Skeletal muscle tissue (tissue), 4 donors: ENCODE results near the gene PLEKHA7. TPM values are rescaled to one million over a fixed set of nuclear protein-coding genes. Genes with fewer than 3 reads are reported as not detected.

ENCODE experiments used
- H3K27ac ChIP-seq: one replicate; pipeline ENCODE4 v1.7.0; 2013; ENCODE audit warnings: mild to moderate bottlenecking, low read depth, low read length, inconsistent platforms
- H3K27me3 ChIP-seq, 3 donors: one replicate each; pipeline ENCODE4 v1.7.0; 2013; ENCODE audit warnings: low read length in 3 of 3; ENCODE audit not compliant: control insufficient read depth in 3 of 3, insufficient read depth in 3 of 3
- H3K36me3 ChIP-seq, 3 donors: one replicate each; pipeline ENCODE4 v1.7.0; 2013; ENCODE audit warnings: low read length in 3 of 3; ENCODE audit not compliant: control insufficient read depth in 3 of 3, insufficient read depth in 3 of 3
- H3K4me1 ChIP-seq, 3 donors: one replicate each; pipeline ENCODE4 v1.7.0; 2013; ENCODE audit warnings: low read length in 3 of 3, mild to moderate bottlenecking in 3 of 3; ENCODE audit not compliant: control insufficient read depth in 3 of 3, insufficient read depth in 3 of 3
- H3K4me3 ChIP-seq, 3 donors: one replicate each; pipeline ENCODE4 v1.7.0; 2013; ENCODE audit warnings: low read length in 3 of 3
- H3K9ac ChIP-seq, 3 donors: one replicate each; pipeline ENCODE4 v1.7.0; 2013; ENCODE audit warnings: low read length in 3 of 3, mild to moderate bottlenecking in 3 of 3, moderate library complexity in 2 of 3, low read depth in 1 of 3
- H3K9me3 ChIP-seq, 3 donors: one replicate each; pipeline ENCODE4 v1.7.0; 2013; ENCODE audit warnings: low read length in 3 of 3; ENCODE audit not compliant: control insufficient read depth in 3 of 3
- total RNA-seq: library from RNA; depleted of rRNA; stranded (reverse); fragments of >200 nt; gene quantifications from one replicate; pipeline ENCODE4 v1.2.3, GENCODE V29; 2014
- donor health status: Osteomylitis.

PLEKHA7 gene
- total RNA-seq, 1 donor from 2014 or later, result 5.2 TPM

DNA sequence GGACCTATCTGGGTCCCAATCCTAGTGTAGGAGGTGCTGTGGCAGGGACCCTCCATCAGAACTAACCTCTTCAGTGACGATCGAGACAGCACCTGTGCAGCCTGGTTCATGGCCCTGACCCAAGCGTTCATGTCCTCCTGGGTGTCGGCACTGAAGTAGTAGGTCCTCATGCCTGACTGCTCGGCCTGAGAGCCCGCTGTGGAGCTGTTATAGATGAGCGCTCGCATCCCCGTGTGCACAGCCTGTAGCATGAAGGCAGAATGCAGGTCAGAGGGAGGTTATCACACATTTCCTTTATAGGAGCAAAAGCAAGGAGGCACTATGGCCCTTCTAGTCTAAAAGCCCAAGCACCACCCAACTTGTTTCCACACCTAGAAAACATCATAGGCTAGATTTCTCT lies 172.7 kb downstream of the PLEKHA7 start:
- H3K4me1 ChIP-seq, result no peaks in the 10 kb centered on the region
- no peak overlapping the region for H3K27ac ChIP-seq

DNA sequence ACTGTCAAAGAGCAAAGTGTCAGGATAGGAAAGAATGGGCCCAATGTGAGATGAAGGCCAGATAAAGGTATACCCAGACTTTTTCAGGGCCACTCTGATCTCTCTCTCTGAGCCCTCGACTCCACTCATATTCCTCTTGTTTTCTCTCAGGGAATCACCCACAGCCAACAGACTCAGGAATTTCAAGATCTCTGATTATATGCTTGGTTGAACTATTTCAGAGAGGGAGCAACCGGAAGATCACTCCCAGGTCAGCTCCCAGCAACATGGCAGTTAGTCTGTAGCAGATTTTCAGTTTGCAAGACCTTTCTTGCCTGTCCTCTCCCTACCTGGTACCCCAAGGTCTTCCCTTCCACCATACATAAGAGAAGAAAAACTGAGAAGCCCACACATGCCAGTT lies 173.3 kb downstream of the PLEKHA7 start:
- Histone ChIP-seq H3K9ac (no peak overlapping the region), H3K9me3 (no peaks in the 10 kb centered on the region), H3K4me3 (no peak overlapping the region), H3K27ac (no peak overlapping the region), H3K27me3 (no peaks in the 10 kb centered on the region), H3K4me1 (no peaks in the 10 kb centered on the region), H3K36me3 (peaks cover 0 to 2% (median 2%) of the 10 kb centered on the region in 3 donors)

More for the DNA sequence above, 172.7 kb downstream of the PLEKHA7 start:
- Histone ChIP-seq H3K27me3 (no peaks in the 10 kb centered on the region), H3K36me3 (peaks cover 0 to 2% (median 2%) of the 10 kb centered on the region in 3 donors), H3K4me3 (no peak overlapping the region), H3K9ac (no peak overlapping the region), H3K9me3 (no peaks in the 10 kb centered on the region)

DNA sequence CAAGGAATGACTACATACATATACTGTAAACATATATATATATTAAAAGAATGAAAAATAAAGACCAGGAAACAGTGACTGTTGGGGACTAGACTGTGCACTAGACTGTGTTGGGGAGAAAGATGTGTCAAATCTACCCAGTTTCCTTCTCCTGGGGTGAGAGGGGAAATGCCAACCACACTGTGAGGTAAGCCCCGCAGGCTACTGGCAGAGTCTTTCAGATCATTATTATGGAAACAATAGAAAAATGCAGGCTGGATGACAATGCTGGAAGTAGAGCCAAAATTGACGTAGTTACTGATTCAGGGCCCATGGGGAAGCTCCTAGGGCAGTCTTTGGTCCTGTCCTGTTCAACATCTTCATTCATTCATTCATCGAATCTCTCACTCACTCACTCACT lies 174.4 kb downstream of the PLEKHA7 start:
- Histone ChIP-seq H3K27me3 (no peaks in the 10 kb centered on the region), H3K4me1 (no peaks in the 10 kb centered on the region), H3K4me3 (no peak overlapping the region), H3K9me3 (no peaks in the 10 kb centered on the region), H3K9ac (no peak overlapping the region), H3K36me3 (peaks cover 0 to 2% (median 2%) of the 10 kb centered on the region in 3 donors), H3K27ac (no peak overlapping the region)

DNA sequence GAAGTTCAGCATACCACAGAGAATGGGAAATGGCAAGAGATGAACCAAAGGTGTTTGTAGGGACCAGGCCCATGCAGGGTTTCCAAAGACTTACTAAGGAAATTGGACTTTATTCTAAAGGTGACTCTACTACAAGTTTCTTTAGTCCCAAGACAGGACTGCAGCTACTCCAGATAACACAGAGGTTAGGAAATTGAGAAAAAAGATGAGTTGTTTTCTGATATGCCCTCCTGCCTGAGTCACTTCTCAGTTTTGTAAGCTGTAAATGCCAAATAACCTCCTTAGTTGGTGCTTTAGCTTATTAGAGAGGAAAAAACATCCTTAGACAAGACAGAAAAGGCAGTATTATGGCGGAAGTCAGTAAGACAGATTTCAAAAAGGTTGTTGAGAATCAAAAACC lies 179.8 kb downstream of the PLEKHA7 start:
- Histone ChIP-seq H3K4me3 (no peak overlapping the region), H3K9ac (no peak overlapping the region), H3K36me3 (no peaks in the 10 kb centered on the region), H3K27ac (no peak overlapping the region), H3K9me3 (no peaks in the 10 kb centered on the region), H3K4me1 (no peaks in the 10 kb centered on the region), H3K27me3 (no peaks in the 10 kb centered on the region)

DNA sequence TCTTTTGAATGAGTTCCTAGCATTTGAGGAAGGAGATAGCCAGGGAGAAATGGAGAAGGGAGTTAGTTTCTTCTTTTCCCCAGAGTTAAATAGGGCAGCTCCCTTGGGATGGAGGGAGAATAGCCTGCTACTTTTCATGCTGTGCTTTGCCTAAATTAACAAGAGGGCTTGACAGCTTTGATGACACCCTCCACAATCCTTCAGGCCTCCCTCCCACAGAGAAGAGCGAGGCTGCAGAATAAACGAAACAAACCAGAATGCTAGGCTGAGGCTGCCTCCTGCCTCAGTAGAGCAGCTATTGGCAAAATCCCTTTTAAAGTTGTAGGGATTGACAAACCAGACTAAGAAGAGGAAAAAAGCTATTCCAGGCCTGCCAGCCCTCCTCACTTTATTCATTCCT lies 181.2 kb downstream of the PLEKHA7 start:
- no peaks in the 10 kb centered on the region for H3K9me3 ChIP-seq
- H3K27ac ChIP-seq, result no peak overlapping the region
- H3K9ac ChIP-seq, result no peak overlapping the region
- H3K36me3 ChIP-seq, result no peaks in the 10 kb centered on the region
- no peaks in the 10 kb centered on the region for H3K27me3 ChIP-seq
- no peaks in the 10 kb centered on the region for H3K4me1 ChIP-seq
- H3K4me3 ChIP-seq, result no peak overlapping the region

DNA sequence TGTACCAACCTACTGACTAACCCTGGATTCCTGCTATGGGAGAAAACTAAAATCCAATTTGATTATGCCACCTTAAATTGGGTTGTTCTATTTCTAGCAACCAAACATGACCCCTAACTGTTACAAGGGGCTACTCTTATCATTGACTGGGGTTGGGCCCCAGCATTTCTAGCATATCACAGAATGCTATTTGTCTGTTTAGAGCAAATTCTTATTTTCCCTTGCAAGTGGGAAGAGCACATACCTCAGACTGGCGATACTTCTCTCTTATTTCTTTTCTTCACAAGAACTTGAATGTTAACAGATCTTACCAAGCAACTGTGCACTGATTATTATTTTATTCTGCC lies 182.0 kb downstream of the PLEKHA7 start:
- no peaks in the 10 kb centered on the region for H3K36me3 ChIP-seq
- no peaks in the 10 kb centered on the region for H3K9me3 ChIP-seq
- no peak overlapping the region for H3K27ac ChIP-seq
- no peak overlapping the region for H3K4me3 ChIP-seq
- no peak overlapping the region for H3K9ac ChIP-seq
- H3K27me3 ChIP-seq, result no peaks in the 10 kb centered on the region
- no peaks in the 10 kb centered on the region for H3K4me1 ChIP-seq

DNA sequence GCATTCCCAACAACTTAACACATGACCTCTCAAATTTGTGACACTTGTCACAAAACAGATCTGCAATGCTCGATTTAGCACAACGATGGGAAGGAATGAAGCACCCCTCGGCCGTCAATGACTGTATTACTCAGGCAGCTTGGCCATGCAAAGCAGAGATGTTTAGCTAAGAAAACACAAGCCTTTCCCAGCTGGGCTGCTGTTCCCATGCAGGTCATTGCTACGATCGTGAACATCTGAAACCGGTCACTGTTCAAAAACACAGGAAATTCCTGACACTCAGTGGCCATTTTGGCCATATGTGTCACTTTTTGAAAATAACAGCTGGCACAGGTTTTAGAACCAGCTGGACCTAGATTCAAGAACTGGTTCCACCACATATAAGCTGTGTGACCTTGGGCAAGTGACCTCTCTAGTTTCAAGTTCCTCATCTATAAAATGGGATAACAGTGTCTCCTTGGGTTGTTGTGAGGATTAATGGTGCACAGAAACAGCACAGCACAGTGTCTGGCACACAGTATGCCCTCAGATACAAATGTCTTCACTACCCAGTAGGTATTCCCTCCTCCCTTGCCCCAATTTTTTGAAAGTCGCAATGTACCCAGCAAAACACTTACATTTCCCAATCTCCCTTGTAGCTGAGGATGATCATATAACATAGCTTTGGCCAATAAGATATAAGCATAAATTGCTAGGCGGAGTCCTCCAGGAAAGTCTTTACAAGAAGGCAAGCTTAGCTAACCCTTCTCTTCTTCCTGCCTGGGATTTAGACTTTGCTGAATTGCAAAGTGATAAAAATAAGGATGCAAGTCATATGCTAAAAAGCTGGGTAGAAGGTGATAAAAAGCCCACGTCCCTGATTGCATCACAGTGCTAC lies 182.7 kb downstream of the PLEKHA7 start:
- Histone ChIP-seq H3K27me3 (no peaks in the 10 kb centered on the region), H3K4me1 (no peaks in the 10 kb centered on the region), H3K9ac (no peak overlapping the region), H3K36me3 (no peaks in the 10 kb centered on the region), H3K27ac (no peak overlapping the region), H3K9me3 (no peaks in the 10 kb centered on the region), H3K4me3 (no peak overlapping the region)

DNA sequence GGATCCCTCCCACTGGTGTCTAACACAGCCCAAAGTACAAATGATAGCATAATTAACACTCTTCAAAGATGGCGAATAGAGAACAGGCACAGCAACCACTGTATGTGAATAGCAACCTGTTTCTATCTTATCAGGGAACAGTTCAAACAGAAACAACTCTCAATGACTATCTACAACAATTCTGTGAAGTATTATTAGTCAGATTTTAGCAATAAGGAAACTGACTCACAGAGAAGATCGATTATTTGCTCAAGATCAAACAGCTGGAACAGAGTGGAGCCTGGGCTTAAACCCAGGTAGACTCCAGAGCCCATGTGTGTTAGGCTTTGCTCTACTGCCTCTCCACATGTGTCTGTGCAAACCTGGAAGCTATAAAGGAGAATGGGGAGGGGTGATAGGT lies 187.1 kb downstream of the PLEKHA7 start:
- Histone ChIP-seq H3K27me3 (no peaks in the 10 kb centered on the region), H3K36me3 (no peaks in the 10 kb centered on the region), H3K9ac (no peak overlapping the region), H3K4me3 (no peak overlapping the region), H3K9me3 (no peaks in the 10 kb centered on the region), H3K27ac (no peak overlapping the region), H3K4me1 (no peaks in the 10 kb centered on the region)

DNA sequence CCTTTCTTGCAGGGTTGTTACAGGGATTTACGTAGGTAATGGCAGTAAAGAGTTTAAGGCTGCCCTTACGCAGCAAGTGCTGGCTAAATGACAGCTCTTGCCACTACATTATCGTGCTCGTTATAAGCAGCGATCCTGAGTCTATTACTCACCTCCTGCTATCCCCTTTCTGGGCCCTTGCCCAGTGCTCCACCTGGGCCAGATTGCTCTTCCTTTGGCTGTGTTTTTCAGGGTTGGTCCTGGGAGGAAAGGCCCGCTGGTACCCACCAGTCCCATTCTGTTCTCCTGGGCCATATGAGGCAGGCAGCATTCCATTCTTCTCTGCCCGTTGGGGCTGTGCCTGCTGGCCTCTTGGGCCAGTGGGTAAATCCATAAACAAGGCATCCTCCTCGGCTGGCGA lies 188.2 kb downstream of the PLEKHA7 start:
- H3K36me3 ChIP-seq, result no peaks in the 10 kb centered on the region
- H3K9me3 ChIP-seq, result no peaks in the 10 kb centered on the region
- H3K27me3 ChIP-seq, result no peaks in the 10 kb centered on the region
- H3K9ac ChIP-seq, result no peak overlapping the region
- no peaks in the 10 kb centered on the region for H3K4me1 ChIP-seq
- H3K27ac ChIP-seq, result no peak overlapping the region
- no peak overlapping the region for H3K4me3 ChIP-seq

DNA sequence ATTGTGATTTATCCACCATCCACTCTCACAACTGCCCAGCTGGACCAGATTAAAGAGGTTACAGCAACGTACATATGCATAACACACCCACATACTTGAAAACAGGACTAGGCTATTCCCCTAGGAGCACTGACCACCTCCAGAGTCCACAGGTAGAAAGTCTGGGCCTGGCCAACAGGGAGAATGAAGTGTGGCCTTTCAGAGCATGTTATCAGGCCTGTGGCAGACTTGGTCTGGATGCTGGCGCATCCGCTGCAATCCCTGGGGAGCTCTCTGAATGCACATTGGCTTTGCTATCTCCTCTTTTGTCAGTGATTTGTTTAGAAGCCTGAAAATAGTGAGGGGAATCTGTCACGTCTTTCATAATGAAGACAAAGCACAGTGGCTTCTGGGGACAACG lies 189.1 kb downstream of the PLEKHA7 start:
- no peaks in the 10 kb centered on the region for H3K9me3 ChIP-seq
- H3K4me3 ChIP-seq, result no peak overlapping the region
- H3K9ac ChIP-seq, result no peak overlapping the region
- H3K27ac ChIP-seq, result no peak overlapping the region
- no peaks in the 10 kb centered on the region for H3K27me3 ChIP-seq
- H3K4me1 ChIP-seq, result peaks cover 4 to 5% (median 5%) of the 10 kb centered on the region in 3 donors
- no peaks in the 10 kb centered on the region for H3K36me3 ChIP-seq
